Transverse colon (tissue), 4 donors: Measurements from ENCODE around the gene ZBTB45. TPM values are rescaled to one million over a fixed set of nuclear protein-coding genes. Genes with fewer than 3 reads are reported as not detected.

ENCODE experiments used
- DNase-seq: peaks from one replicate; pipeline ENCODE4 v3.0.0-alpha.2; 2019
- H3K27ac ChIP-seq, 4 donors: fragments of 200-600 bp; sonication (generic); 2 replicates each; pipeline ENCODE4 v1.5.1; 2016 to 2018; ENCODE audit warnings: inconsistent platforms in 4 of 4
- H3K27me3 ChIP-seq: fragments of 200-600 bp; sonication (generic); 2 replicates; pipeline ENCODE4 v1.5.1; 2017; ENCODE audit warnings: inconsistent platforms
- H3K36me3 ChIP-seq, 4 donors: fragments of 200-600 bp; sonication (generic); 2 replicates each; pipeline ENCODE4 v1.5.1; 2017 to 2019; ENCODE audit warnings: inconsistent platforms in 4 of 4
- H3K4me1 ChIP-seq, 4 donors: fragments of 200-600 bp; sonication (generic); 2 replicates each; pipeline ENCODE4 v1.5.1; 2017 to 2020; ENCODE audit warnings: inconsistent platforms in 4 of 4
- H3K4me3 ChIP-seq, 4 donors: fragments of 200-600 bp; sonication (generic); 1 replicate in 1 of 4; 2 replicates in 3 of 4; pipeline versions ENCODE4 v1.5.1 to v1.6.1; 2017 to 2019; ENCODE audit warnings: inconsistent platforms in 4 of 4
- H3K9me3 ChIP-seq, 2 donors: fragments of 200-600 bp; sonication (generic); 2 replicates each; pipeline ENCODE4 v1.5.1; 2017 to 2019; ENCODE audit warnings: inconsistent platforms in 2 of 2
- EP300 ChIP-seq: sonication (generic); formaldehyde crosslinking; IDR thresholded peaks from one replicate; pipeline ENCODE4 v1.6.1; 2017; ENCODE audit warnings: antibody characterized with exemption, low read depth
- POLR2A ChIP-seq: fragments of 450-650 bp; IDR thresholded peaks from one replicate; pipeline ENCODE4 v1.6.1; 2016; ENCODE audit warnings: antibody characterized with exemption, mild to moderate bottlenecking, moderate library complexity
- POLR2AphosphoS5 ChIP-seq, 3 donors: sonication (generic); formaldehyde crosslinking; IDR thresholded peaks; one replicate each; pipeline ENCODE4 v1.6.1; 2016; ENCODE audit warnings: antibody characterized with exemption in 3 of 3
- WGBS, 2 donors: methylation state at CpG; one replicate each; pipeline ENCODE4 v1.1.5; 2018; ENCODE audit warnings: low coverage in 1 of 2; 5-methylcytosine and 5-hydroxymethylcytosine counted together
- in situ Hi-C, 4 donors: fragments of 200-750 bp; cut with MboI; loops; one replicate each; pipeline versions ENCODE4 v1.15.0 to v1.15.1; 2017; ENCODE audit warnings: low sequenced_read_pairs in 3 of 4, low pct_ligation_motif_present in 1 of 4, low pct_unique_long_range_greater_than_20kb in 1 of 4
- intact Hi-C: fragments of 100-400 bp; cut with DNase I; formaldehyde crosslinking; loops from one replicate; pipeline ENCODE4 v1.15.1; 2023; ENCODE audit warnings: low total_unique reads
- total RNA-seq, 4 donors: library from RNA; depleted of rRNA; stranded (reverse); fragments of >200 nt; gene quantifications; one replicate each; pipeline ENCODE4 v1.1.0, GENCODE V29; 2016
- TF ChIP-seq, protein P1 (sequence below), 5 experiments: fragments of 200-600 bp in 3 of 5; fragments of 450-650 bp in 2 of 5; sonication (generic) in 3 of 5; IDR thresholded peaks; 1 replicate in 2 of 5; 2 replicates in 3 of 5; pipeline ENCODE4 v1.5.1; 2016 to 2017; ENCODE audit warnings: antibody characterized with exemption in 5 of 5, inconsistent platforms in 3 of 5, mild to moderate bottlenecking in 2 of 5, moderate library complexity in 1 of 5

Gene ZBTB45
- total RNA-seq, 4 donors from 2014 or later = 12.8 to 24.7 (median 18.1) TPM

GRCh38 chr19:58560007-58560887, 40.6 kb upstream of the ZBTB45 start:
- 84 to 86% methylated on average over 3 to 8 of the region's 8 CpGs for WGBS, 2 donors
- in situ Hi-C loops (no loop called here), intact Hi-C loops (no loop called here)
- Histone ChIP-seq H3K36me3 (peaks cover 0 to 9% (median 4%) of the 10 kb centered on the region in 4 donors), H3K27ac (peak overlapping the region; percentile 95 to 100 (median 100)), H3K4me1 (peaks cover 43 to 61% (median 48%) of the 10 kb centered on the region in 4 donors), H3K27me3 (no peaks in the 10 kb centered on the region), H3K9me3 (no peaks in the 10 kb centered on the region), H3K4me3 (peak overlapping the region in 3 of 4 donors; percentile 67 to 78 (median 68))
- no peak for DNase-seq
- TF ChIP-seq POLR2AphosphoS5 (IDR thresholded peaks at IDR 0.05) (no peak), EP300 (no peak), POLR2A (no peak)
- TF ChIP-seq, protein P1, sequence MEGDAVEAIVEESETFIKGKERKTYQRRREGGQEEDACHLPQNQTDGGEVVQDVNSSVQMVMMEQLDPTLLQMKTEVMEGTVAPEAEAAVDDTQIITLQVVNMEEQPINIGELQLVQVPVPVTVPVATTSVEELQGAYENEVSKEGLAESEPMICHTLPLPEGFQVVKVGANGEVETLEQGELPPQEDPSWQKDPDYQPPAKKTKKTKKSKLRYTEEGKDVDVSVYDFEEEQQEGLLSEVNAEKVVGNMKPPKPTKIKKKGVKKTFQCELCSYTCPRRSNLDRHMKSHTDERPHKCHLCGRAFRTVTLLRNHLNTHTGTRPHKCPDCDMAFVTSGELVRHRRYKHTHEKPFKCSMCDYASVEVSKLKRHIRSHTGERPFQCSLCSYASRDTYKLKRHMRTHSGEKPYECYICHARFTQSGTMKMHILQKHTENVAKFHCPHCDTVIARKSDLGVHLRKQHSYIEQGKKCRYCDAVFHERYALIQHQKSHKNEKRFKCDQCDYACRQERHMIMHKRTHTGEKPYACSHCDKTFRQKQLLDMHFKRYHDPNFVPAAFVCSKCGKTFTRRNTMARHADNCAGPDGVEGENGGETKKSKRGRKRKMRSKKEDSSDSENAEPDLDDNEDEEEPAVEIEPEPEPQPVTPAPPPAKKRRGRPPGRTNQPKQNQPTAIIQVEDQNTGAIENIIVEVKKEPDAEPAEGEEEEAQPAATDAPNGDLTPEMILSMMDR (IDR thresholded peaks at IDR 0.05) = no peak

DNA sequence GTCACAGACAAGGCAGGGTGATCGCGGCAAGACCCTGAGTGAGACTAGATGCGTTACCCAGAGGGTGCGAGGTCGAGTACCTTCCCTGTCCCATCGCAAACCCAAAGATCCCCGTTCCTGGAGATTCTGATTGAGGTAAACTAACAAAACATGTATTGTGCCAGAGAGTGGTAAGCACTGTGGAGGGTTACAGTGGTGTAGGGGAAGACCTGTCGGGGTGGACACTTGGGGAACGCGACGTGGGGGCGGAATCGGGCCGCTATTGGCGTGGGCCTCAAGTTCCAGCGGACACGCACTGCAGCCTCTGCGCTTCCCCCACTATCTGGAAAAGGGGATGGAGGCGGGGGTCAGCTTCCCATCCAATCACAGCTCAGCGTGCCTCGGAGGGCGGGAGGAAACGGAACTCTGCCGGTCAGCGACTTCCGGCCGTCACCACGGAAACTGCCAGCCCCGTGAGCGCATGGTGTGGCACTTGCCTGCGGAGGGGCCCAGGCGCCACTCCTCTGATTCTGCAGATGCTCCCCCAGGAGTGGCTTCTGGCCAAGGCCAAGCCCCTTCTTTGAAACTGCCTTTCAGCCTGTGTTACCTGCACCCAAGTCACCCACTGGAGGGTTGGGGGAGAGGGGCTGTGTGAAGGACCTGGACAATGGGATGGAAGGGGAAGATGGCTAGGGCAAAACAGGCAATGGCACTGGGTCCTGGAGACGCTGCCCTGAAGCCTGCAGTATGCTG, 39.8 kb upstream of the ZBTB45 start:
- Histone ChIP-seq H3K27me3 (no peaks in the 10 kb centered on the region), H3K4me1 (peaks cover 44 to 63% (median 50%) of the 10 kb centered on the region in 4 donors), H3K27ac (peak overlapping the region; percentile 95 to 100 (median 100)), H3K9me3 (no peaks in the 10 kb centered on the region), H3K36me3 (peaks cover 0 to 9% (median 4%) of the 10 kb centered on the region in 4 donors), H3K4me3 (peak overlapping the region; percentile 65 to 78 (median 68))
- intact Hi-C loops (no loop called here), in situ Hi-C loops (no loop called here)
- peak; percentile 92 for DNase-seq
- TF ChIP-seq POLR2A = peak; percentile 76
- TF ChIP-seq, protein P1 (IDR thresholded peaks at IDR 0.05) = no peak
- no peak for TF ChIP-seq EP300
- peak; percentile 58 to 84 (median 70) for TF ChIP-seq POLR2AphosphoS5 (IDR thresholded peaks at IDR 0.05)
- 1% methylated on average over 33 of the region's 33 CpGs; no CpG with 5 or more reads in 1 of the 2 donors for WGBS, 2 donors

- peaks cover 0 to 9% (median 4%) of the 10 kb centered on the region in 4 donors for H3K36me3 ChIP-seq
- peak; percentile 99 for DNase-seq
- in situ Hi-C loops (no loop called here), intact Hi-C loops (no loop called here)
- H3K4me1 ChIP-seq = peaks cover 50 to 70% (median 56%) of the 10 kb centered on the region in 4 donors
- TF ChIP-seq, protein P1 (IDR thresholded peaks at IDR 0.05) = peak in 1 of 5 experiments; percentile 2
- TF ChIP-seq POLR2AphosphoS5 (IDR thresholded peaks at IDR 0.05) (peak; percentile 58 to 85 (median 60)), EP300 (no peak), POLR2A (peak; percentile 75)
- peak overlapping the region; percentile 95 to 100 (median 100) for H3K27ac ChIP-seq
- peak overlapping the region; percentile 65 to 78 (median 68) for H3K4me3 ChIP-seq
- H3K9me3 ChIP-seq = no peaks in the 10 kb centered on the region
- no peaks in the 10 kb centered on the region for H3K27me3 ChIP-seq
- WGBS, 2 donors = 0% methylated on average over 26 of the region's 76 CpGs; no CpG with 5 or more reads in 1 of the 2 donors
Observed at GRCh38 chr19:58558623-58559274, 39.1 kb upstream of the ZBTB45 start.
